OCI-LY1 (cell line): ENCODE results near the gene SURF2.

ENCODE experiments used
- EZH2 ChIP-seq: fragments of 200-600 bp; sonication (generic), shearing (Covaris generic); IDR thresholded peaks from 2 replicates; pipeline ENCODE4 v1.8.0; 2017; ENCODE audit warnings: borderline replicate concordance, mixed run types, mild to moderate bottlenecking, antibody characterized with exemption, low read length, moderate library complexity, mixed read lengths
- TF ChIP-seq, protein P1 (sequence below): fragments of 200-600 bp; sonication (generic), shearing (Covaris generic); IDR thresholded peaks from 2 replicates; pipeline ENCODE4 v1.5.1; 2017; ENCODE audit warnings: mild to moderate bottlenecking, antibody characterized with exemption, low read length, moderate library complexity, mixed read lengths

DNA sequence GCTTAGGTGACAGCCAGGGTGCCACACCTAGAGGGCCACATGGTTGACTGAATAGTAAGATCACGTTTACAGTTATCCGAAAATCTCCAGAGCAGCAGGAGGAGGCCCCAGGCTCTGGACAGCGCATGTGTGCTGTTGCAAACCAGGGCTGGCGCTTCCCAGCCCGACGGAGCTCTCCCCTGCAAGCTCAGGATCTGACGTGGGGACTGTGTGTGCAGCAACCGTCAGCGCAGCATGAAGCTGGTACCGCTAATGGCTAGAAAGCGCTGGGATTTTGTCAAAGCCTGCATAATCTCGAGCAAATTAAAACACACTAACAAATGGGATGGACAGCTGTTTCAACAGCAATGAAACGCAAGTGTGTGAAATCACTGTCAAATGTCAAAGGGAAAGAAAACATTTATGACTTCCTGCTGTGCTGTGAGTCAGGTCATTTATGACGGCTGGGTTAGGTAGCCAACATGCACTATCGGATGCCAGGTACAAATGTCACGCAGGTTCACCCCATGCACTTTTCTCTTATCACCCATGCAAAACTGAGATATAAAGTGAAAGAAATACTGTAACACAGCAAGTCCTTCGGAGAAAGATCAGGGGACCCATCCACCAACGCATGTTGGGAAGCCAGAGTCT, 12.0 kb downstream of the SURF2 start:
- TF ChIP-seq, protein P1, sequence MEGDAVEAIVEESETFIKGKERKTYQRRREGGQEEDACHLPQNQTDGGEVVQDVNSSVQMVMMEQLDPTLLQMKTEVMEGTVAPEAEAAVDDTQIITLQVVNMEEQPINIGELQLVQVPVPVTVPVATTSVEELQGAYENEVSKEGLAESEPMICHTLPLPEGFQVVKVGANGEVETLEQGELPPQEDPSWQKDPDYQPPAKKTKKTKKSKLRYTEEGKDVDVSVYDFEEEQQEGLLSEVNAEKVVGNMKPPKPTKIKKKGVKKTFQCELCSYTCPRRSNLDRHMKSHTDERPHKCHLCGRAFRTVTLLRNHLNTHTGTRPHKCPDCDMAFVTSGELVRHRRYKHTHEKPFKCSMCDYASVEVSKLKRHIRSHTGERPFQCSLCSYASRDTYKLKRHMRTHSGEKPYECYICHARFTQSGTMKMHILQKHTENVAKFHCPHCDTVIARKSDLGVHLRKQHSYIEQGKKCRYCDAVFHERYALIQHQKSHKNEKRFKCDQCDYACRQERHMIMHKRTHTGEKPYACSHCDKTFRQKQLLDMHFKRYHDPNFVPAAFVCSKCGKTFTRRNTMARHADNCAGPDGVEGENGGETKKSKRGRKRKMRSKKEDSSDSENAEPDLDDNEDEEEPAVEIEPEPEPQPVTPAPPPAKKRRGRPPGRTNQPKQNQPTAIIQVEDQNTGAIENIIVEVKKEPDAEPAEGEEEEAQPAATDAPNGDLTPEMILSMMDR, result no peak
- TF ChIP-seq EZH2, result no peak
